Measurements from ENCODE around the gene POLR2B.

DNA sequence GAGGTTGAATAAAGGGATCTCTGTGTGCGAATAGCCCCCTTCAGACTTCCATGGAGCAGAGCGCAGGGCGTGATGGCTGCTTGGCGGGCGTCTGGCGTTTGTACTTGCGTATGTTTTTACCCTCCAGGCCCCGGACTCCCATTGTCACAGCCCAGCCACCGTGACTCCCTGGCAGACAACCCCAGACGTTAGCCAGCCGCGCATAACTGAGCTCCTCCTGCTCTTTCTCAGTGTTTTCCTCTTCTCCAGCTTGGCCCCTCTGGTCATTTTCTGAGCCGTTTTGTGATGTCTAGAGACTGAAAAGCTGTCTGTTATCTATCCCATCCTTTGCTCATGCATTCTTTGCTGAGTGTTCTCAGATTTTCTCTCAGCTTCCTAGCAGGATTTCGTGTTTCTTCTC lies 77.2 kb downstream of the POLR2B start:
- TF ChIP-seq CTCF (conservative IDR thresholded peaks at IDR 0.05) (no peak), EZH2 (IDR thresholded peaks at IDR 0.05; ENCODE audit: low read depth) (no peak)

All from PC-9 (cell line).